M059J (cell line): ENCODE results near the gene RASAL1. TPM values are rescaled to one million over a fixed set of nuclear protein-coding genes. Genes with fewer than 3 reads are reported as not detected.

Experiments used
- DNase-seq: peaks from one replicate; pipeline ENCODE4 v3.0.0-alpha.2; 2012; ENCODE audit warnings: low read depth
- total RNA-seq: library from RNA; depleted of rRNA; stranded (reverse); fragments of >200 nt; shearing (Covaris generic); gene quantifications from 2 replicates; pipeline ENCODE4 v1.2.3, GENCODE V29; 2014

Gene RASAL1
- total RNA-seq, 1 experiment from 2014 or later: not detected

- DNase-seq: no peak
These were observed 62.0 kb downstream of the RASAL1 start for GRCh38 chr12:113073586-113073985.

GRCh38 chr12:113072136-113072535 lies 63.4 kb downstream of the RASAL1 start:
- peak; percentile 30 for DNase-seq

- DNase-seq: no peak
These were observed 64.1 kb downstream of the RASAL1 start for GRCh38 chr12:113071135-113072112.

GRCh38 chr12:113070117-113070906 lies 65.2 kb downstream of the RASAL1 start:
- peak; percentile 27 for DNase-seq

- DNase-seq: no peak
These were observed 65.8 kb downstream of the RASAL1 start for GRCh38 chr12:113069751-113070116.

GRCh38 chr12:113069149-113069548 lies 66.4 kb downstream of the RASAL1 start:
- no peak for DNase-seq

- no peak for DNase-seq
These were observed 67.3 kb downstream of the RASAL1 start for GRCh38 chr12:113067987-113068935.

GRCh38 chr12:113066813-113067400 lies 68.7 kb downstream of the RASAL1 start:
- DNase-seq: no peak

GRCh38 chr12:113065126-113066007 lies 70.2 kb downstream of the RASAL1 start:
- no peak for DNase-seq

GRCh38 chr12:113064395-113065125 lies 71.0 kb downstream of the RASAL1 start:
- no peak for DNase-seq

GRCh38 chr12:113063396-113064350 lies 71.9 kb downstream of the RASAL1 start:
- no peak for DNase-seq

GRCh38 chr12:113062502-113063395 lies 72.8 kb downstream of the RASAL1 start:
- no peak for DNase-seq

- DNase-seq: no peak
These were observed 74.4 kb downstream of the RASAL1 start for GRCh38 chr12:113061061-113061694.

- no peak for DNase-seq
These were observed 75.1 kb downstream of the RASAL1 start for GRCh38 chr12:113060336-113060960.

GRCh38 chr12:113059071-113059595 lies 76.4 kb downstream of the RASAL1 start:
- DNase-seq: no peak

- no peak for DNase-seq
These were observed 77.0 kb downstream of the RASAL1 start for GRCh38 chr12:113058553-113058952.
